D721Med (cell line): ENCODE results near the gene TMEM170B.

ENCODE experiments used
- DNase-seq: peaks from one replicate; pipeline ENCODE4 v3.0.0; 2011; ENCODE audit warnings: low spot score; ENCODE audit not compliant: insufficient read length
- FAIRE-seq: peaks from 2 replicates; lab custom pipeline; 2011; peaks lifted over from hg19 to GRCh38; lab: Jason Lieb, UNC
- CTCF ChIP-seq: IDR thresholded peaks from 2 replicates; pipeline ENCODE4 v1.5.1; 2012; ENCODE audit warnings: mild to moderate bottlenecking, control low read depth; ENCODE audit not compliant: insufficient read depth; ENCODE audit errors: missing control alignments

The TMEM170B gene

GRCh38 chr6:11494786-11495564 lies 42.6 kb upstream of the TMEM170B start:
- FAIRE-seq = no peak
- TF ChIP-seq CTCF = no peak
- no peak for DNase-seq

- DNase-seq (no peak), FAIRE-seq (no peak)
- no peak for TF ChIP-seq CTCF
These were observed 41.9 kb upstream of the TMEM170B start for GRCh38 chr6:11495565-11496145.

- FAIRE-seq (no peak), DNase-seq (no peak)
- peak; percentile 97 for TF ChIP-seq CTCF
These were observed 41.1 kb upstream of the TMEM170B start for GRCh38 chr6:11496152-11497060.

GRCh38 chr6:11497107-11497506 lies 40.4 kb upstream of the TMEM170B start:
- no peak for FAIRE-seq
- TF ChIP-seq CTCF = no peak
- DNase-seq = no peak

- FAIRE-seq = no peak
- DNase-seq = no peak
- no peak for TF ChIP-seq CTCF
These were observed 39.7 kb upstream of the TMEM170B start for GRCh38 chr6:11497881-11498280.

- FAIRE-seq = no peak
- DNase-seq = no peak
- no peak for TF ChIP-seq CTCF
These were observed 37.5 kb upstream of the TMEM170B start for GRCh38 chr6:11500008-11500407.
